PFSK-1 (cell line): ENCODE measurements around the gene ROBO2.

ENCODE experiments used
- FOXP2 ChIP-seq: optimal IDR thresholded peaks from 2 replicates; pipeline ENCODE3; 2011; ENCODE audit warnings: borderline replicate concordance, control low read depth, inconsistent platforms; ENCODE audit not compliant: insufficient read depth; ENCODE audit errors: extremely low read length, extremely low read depth
- POLR2AphosphoS5 ChIP-seq: IDR thresholded peaks from 2 replicates; pipeline ENCODE4 v1.6.1; 2012; ENCODE audit warnings: low read depth, mild to moderate bottlenecking, control low read depth, low read length, moderate library complexity
- SIN3A ChIP-seq: IDR thresholded peaks from 2 replicates; pipeline ENCODE4 v1.6.1; 2012; ENCODE audit warnings: mild to moderate bottlenecking, low read length, moderate library complexity, borderline replicate concordance; ENCODE audit not compliant: insufficient read depth
- TAF1 ChIP-seq: IDR thresholded peaks from 2 replicates; pipeline ENCODE4 v1.6.1; 2012; ENCODE audit warnings: low read length, control low read depth, borderline replicate concordance; ENCODE audit not compliant: insufficient read depth
- TF ChIP-seq, protein P1 (sequence below), 2 experiments: IDR thresholded peaks; 2 replicates each; pipeline versions ENCODE4 v1.6.1 to v1.8.0; 2011 to 2012; ENCODE audit warnings: low read depth in 2 of 2, low read length in 2 of 2, control low read depth in 1 of 2, inconsistent platforms in 1 of 2, mild to moderate bottlenecking in 1 of 2, moderate library complexity in 1 of 2; ENCODE audit not compliant: insufficient read depth in 1 of 2

The ROBO2 gene

DNA sequence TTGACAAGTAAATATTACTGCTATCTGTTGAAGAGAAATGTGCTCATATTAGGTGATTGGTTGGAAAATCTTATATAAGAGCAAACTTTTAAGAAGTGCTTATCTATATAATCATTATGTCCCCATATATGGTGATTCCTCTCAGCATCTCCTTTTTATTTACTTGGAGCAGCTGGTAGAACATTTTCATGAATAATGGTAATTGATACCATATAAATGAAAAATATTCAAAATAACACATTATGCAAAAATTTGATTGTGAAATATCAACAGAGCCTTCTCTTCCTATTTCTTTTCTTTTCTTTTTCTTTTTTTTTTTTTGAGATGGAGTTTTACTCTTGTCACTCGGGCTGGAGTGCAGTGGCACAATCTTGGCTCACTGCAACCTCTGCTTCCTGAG, 56.2 kb downstream of the ROBO2 start:
- TF ChIP-seq SIN3A (no peak), FOXP2 (no peak), POLR2AphosphoS5 (no peak), TAF1 (no peak)
- TF ChIP-seq, protein P1, sequence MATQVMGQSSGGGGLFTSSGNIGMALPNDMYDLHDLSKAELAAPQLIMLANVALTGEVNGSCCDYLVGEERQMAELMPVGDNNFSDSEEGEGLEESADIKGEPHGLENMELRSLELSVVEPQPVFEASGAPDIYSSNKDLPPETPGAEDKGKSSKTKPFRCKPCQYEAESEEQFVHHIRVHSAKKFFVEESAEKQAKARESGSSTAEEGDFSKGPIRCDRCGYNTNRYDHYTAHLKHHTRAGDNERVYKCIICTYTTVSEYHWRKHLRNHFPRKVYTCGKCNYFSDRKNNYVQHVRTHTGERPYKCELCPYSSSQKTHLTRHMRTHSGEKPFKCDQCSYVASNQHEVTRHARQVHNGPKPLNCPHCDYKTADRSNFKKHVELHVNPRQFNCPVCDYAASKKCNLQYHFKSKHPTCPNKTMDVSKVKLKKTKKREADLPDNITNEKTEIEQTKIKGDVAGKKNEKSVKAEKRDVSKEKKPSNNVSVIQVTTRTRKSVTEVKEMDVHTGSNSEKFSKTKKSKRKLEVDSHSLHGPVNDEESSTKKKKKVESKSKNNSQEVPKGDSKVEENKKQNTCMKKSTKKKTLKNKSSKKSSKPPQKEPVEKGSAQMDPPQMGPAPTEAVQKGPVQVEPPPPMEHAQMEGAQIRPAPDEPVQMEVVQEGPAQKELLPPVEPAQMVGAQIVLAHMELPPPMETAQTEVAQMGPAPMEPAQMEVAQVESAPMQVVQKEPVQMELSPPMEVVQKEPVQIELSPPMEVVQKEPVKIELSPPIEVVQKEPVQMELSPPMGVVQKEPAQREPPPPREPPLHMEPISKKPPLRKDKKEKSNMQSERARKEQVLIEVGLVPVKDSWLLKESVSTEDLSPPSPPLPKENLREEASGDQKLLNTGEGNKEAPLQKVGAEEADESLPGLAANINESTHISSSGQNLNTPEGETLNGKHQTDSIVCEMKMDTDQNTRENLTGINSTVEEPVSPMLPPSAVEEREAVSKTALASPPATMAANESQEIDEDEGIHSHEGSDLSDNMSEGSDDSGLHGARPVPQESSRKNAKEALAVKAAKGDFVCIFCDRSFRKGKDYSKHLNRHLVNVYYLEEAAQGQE (IDR thresholded peaks at IDR 0.05; ENCODE audit: insufficient read depth in 1 of 2, low read depth in 2 of 2, low read length in 2 of 2) = no peak

DNA sequence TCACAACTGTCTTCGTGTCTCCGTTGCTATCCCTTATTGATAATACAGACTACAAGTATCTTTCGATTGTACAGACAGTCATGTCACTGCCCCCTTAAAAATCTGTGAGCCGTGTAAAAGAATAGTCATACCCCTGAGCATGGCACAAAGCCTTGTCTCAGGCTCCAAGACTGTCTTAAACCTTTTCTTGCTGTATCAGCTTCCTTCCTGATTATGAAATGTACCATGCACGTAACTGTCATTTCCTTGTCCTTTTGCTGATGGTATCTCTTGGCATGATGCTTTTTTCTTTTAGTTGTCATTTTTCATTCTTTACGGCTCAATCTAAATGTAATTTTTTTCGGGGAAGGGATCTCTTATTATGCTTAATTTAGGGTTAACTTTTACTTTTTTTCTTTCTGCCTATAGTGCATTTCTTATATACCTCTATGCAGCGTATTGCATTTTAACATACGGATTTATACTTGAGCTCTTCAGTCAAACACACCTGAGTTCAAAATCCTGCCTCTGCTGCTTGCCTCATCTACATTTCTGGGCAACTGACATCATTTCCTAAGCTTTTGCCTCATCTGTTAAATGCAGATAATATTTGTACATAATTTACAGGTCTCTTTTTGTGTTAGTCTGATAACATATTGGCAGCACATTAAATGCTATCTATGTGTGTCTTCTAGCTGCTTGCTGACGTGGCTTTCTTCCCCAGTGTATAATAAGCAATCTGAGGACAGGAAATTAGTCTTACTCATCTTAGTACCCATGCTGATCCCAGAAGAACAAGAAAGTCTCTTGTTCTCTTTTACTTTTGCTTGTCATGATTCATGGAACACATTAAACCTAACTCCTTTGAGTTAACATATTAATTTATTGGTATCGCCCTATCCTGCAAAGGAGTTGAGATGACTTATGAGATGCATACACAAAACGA, 57.3 kb downstream of the ROBO2 start:
- TF ChIP-seq POLR2AphosphoS5 (no peak), TAF1 (no peak), FOXP2 (no peak), SIN3A (no peak)
- TF ChIP-seq, protein P1 (IDR thresholded peaks at IDR 0.05; ENCODE audit: insufficient read depth in 1 of 2, low read depth in 2 of 2, low read length in 2 of 2) = no peak

DNA sequence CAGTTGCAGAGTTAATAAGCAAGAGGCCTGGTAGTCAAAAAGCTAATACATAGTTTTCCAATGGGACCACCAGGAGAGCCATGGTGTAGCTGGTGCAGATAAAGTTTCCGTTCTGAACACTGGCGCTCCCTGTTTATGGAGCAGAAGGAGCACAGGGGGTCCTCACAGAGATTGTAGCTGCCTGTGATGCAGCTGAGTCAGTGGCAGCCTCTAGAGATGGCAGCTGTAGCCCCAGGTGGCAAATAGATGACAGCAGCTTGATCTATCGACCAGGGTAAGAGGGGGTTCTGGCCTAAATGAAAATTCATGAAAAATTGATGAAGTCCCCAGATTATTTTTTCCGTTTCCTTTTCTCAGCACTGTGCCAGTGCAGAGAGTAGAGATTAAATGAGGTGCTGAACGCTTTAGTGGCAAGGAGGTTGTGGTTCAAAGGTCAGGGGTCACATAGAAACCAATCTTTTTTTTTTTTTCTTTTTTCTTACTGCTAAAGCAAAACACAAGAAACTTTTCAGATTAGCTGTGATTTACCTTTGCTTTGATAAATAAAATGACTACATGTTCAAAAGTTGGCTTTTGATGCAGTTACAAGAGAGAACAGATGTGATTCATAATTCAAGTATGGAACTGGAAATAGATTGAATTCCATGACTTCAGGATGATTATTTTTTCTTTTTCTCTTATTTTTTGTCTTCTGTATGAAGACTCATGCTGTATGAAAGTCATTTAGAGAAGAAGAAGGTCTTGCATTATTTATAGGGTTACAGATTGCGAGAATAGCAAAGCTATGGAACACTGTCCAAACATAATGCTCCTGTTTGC, 63.3 kb downstream of the ROBO2 start:
- TF ChIP-seq, protein P1 (IDR thresholded peaks at IDR 0.05; ENCODE audit: insufficient read depth in 1 of 2, low read depth in 2 of 2, low read length in 2 of 2) = no peak
- TF ChIP-seq TAF1 (no peak), SIN3A (no peak), FOXP2 (no peak), POLR2AphosphoS5 (no peak)

DNA sequence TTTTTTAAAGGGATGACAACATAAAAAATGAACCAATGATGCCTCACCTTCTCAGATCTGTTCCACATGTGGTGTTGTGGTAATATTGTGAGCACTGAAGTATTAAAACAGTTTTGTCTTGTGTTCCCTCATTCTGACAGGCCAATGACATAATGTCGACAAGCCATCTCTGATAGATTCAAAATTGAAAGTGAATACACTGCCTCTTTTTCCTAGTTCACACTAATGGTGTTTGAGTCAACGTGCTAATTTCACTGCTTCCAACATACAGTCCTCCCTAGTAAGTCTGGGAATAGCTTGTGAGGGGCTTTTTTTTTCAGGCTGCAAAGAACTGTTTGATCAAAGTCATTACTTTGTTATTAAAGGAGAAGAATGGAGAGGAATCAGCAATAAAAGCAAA, 82.8 kb downstream of the ROBO2 start:
- TF ChIP-seq FOXP2 (no peak), SIN3A (no peak), POLR2AphosphoS5 (no peak)
- TF ChIP-seq, protein P1 (IDR thresholded peaks at IDR 0.05; ENCODE audit: insufficient read depth in 1 of 2, low read depth in 2 of 2, low read length in 2 of 2) = no peak
